Measurements from ENCODE around the gene BCL11B.

The BCL11B gene

DNA sequence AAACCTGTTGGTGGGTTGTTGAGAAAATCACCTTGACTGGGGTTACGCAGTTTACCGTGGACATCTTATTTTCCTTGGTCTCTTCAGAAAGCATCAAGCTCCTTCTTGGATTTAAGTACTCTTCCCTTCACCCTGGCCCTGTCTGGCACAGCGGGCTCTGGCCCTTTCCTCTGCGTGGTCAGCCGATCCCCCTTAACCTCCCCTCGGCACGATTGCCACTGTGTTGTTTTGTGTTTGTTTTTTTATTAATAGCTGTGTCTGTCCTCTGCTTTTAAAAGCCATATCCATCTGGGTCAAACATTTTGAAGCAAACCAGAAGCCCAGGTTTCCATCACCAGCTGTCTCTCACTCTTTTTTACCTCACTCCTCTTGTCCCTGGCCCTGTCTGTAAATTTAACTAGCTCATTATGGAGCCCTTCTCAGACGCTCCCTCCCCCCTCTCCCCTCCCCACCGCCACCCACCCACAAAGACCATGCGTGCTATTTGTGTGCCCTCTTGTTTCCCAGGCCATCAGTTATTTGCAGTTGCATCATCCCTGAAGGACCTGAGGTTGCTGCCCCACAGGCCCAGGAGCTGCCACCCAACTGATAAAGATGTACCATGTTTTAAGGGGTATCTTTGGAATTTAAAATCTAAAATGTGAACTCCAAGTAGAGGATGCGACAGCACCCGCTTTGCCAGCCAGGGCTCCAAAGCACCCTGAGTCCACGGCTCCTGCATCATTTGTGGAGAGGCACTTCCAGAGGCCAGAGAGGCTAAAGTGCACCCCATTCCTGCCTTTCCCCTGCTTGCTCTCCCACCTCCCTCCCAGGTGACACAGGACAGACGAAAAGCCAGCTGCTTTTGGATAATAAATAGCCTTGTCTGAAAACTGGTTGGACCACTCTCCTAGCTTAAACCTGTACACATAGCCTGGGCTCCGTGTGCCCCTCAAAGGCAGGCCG, 3.9 kb downstream of the BCL11B start:
- Histone ChIP-seq H3F3A (ENCODE audit: insufficient read depth) (no peaks in the 10 kb centered on the region), H3K9me3 (ENCODE audit: insufficient read depth, low read length) (no peaks in the 10 kb centered on the region), H3K9me2 (replicated peaks; ENCODE audit: insufficient read depth, low read length) (no peaks in the 10 kb centered on the region), H2AFZ (ENCODE audit: low read depth, low read length, severe bottlenecking) (no peak overlapping the region), H4K20me1 (ENCODE audit: low read depth, low read length) (no peaks in the 10 kb centered on the region), H3K27ac (ENCODE audit: low read depth, low read length) (no peak overlapping the region), H3K79me2 (ENCODE audit: insufficient read depth, low read length) (no peaks in the 10 kb centered on the region), H3K4me2 (ENCODE audit: low read depth, low read length, poor library complexity, severe bottlenecking) (no peak overlapping the region), H3K9ac (ENCODE audit: low read length) (no peak overlapping the region), H3K4me3 (ENCODE audit: insufficient read depth, low read length, poor library complexity, severe bottlenecking) (no peak overlapping the region), H3K27me3 (ENCODE audit: low read length) (no peaks in the 10 kb centered on the region), H3K36me3 (ENCODE audit: low read length) (no peaks in the 10 kb centered on the region)
- TF ChIP-seq, protein P1, sequence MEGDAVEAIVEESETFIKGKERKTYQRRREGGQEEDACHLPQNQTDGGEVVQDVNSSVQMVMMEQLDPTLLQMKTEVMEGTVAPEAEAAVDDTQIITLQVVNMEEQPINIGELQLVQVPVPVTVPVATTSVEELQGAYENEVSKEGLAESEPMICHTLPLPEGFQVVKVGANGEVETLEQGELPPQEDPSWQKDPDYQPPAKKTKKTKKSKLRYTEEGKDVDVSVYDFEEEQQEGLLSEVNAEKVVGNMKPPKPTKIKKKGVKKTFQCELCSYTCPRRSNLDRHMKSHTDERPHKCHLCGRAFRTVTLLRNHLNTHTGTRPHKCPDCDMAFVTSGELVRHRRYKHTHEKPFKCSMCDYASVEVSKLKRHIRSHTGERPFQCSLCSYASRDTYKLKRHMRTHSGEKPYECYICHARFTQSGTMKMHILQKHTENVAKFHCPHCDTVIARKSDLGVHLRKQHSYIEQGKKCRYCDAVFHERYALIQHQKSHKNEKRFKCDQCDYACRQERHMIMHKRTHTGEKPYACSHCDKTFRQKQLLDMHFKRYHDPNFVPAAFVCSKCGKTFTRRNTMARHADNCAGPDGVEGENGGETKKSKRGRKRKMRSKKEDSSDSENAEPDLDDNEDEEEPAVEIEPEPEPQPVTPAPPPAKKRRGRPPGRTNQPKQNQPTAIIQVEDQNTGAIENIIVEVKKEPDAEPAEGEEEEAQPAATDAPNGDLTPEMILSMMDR (IDR thresholded peaks at IDR 0.05; ENCODE audit: insufficient read depth, low read length, poor library complexity, severe bottlenecking) = no peak
- no peak for TF ChIP-seq EZH2phosphoT487 (conservative IDR thresholded peaks at IDR 0.05; ENCODE audit: low read length)

DNA sequence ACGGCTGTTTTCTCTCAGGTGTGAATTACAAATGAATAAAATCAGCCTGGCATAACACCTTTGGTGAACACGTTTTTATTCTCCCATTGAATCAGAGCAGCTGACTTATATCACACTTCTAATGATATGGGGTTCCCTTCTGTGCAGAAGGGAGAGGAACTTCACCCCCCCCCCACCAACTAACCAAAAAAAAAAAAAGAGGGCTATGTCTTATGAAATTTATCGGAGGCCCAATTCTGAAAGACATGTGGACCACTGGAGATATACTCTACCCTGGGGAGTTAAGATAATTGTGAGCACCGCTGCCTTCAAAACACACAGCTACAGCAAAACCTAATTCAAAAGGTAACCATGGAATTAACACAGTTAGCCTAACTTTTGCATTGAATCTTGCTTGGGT, 4.6 kb downstream of the BCL11B start:
- no peaks in the 10 kb centered on the region for H3K9me3 ChIP-seq (ENCODE audit: insufficient read depth, low read length)
- H3K27ac ChIP-seq (ENCODE audit: low read depth, low read length) = no peak overlapping the region
- no peak overlapping the region for H3K9ac ChIP-seq (ENCODE audit: low read length)
- H2AFZ ChIP-seq (ENCODE audit: low read depth, low read length, severe bottlenecking) = no peak overlapping the region
- no peak overlapping the region for H3K4me3 ChIP-seq (ENCODE audit: insufficient read depth, low read length, poor library complexity, severe bottlenecking)
- no peaks in the 10 kb centered on the region for H3K79me2 ChIP-seq (ENCODE audit: insufficient read depth, low read length)
- H3K9me2 ChIP-seq (replicated peaks; ENCODE audit: insufficient read depth, low read length) = no peaks in the 10 kb centered on the region
- H3K36me3 ChIP-seq (ENCODE audit: low read length) = no peaks in the 10 kb centered on the region
- TF ChIP-seq, protein P1 (IDR thresholded peaks at IDR 0.05; ENCODE audit: insufficient read depth, low read length, poor library complexity, severe bottlenecking) = no peak
- TF ChIP-seq EZH2phosphoT487 (conservative IDR thresholded peaks at IDR 0.05; ENCODE audit: low read length) = no peak
- H3F3A ChIP-seq (ENCODE audit: insufficient read depth) = no peaks in the 10 kb centered on the region
- no peak overlapping the region for H3K4me2 ChIP-seq (ENCODE audit: low read depth, low read length, poor library complexity, severe bottlenecking)
- no peaks in the 10 kb centered on the region for H3K27me3 ChIP-seq (ENCODE audit: low read length)
- H4K20me1 ChIP-seq (ENCODE audit: low read depth, low read length) = no peaks in the 10 kb centered on the region

DNA sequence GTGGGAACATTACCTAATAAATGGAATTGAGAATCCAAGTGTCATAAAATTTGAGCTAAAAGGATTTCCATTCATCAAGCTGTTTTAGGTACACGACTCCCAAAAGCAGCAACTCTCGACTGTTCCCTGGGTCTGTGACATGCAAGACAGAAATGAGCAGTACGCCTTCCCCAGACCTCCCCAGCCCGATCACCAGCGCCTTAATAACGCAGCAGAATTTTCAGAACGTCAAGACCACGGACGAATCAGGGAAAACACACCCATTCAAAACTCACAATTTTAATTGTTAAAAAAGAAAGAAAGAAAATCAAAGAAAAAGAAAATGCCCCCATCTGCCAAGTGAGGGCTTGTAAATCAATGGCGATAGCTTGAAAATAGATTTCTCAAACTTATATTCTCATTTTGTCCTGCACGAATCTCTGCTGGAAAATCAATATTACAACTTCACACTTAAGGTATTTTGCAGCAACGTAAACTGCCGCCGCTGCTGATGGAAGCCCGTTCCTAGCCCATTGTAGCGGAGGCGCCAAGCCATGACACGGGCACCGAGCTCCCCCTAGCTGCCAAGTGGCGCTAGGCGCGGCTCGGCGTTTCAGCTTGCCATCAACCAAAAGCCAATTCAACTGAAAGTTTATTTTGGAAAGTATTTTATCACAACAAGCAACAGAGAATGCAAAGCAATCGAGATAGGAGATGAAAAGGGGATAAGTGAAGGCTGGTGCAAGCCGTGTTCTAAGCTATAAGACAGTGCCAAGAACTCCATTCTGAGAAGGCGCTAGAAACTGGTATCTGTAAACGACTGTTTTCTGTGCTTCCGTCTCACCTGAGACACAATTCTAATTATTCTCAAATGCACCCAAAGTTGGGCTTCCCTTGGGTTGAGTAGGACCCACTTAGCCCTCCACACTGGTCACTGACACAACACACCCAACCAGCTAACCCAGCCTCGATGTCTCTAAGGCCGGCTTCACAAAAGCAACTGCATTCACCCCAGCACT, 5.5 kb downstream of the BCL11B start:
- Histone ChIP-seq H3K27ac (ENCODE audit: low read depth, low read length) (no peak overlapping the region), H3K9ac (ENCODE audit: low read length) (no peak overlapping the region), H3K79me2 (ENCODE audit: insufficient read depth, low read length) (no peaks in the 10 kb centered on the region), H4K20me1 (ENCODE audit: low read depth, low read length) (no peaks in the 10 kb centered on the region), H3K36me3 (ENCODE audit: low read length) (no peaks in the 10 kb centered on the region), H3K9me2 (replicated peaks; ENCODE audit: insufficient read depth, low read length) (no peaks in the 10 kb centered on the region), H2AFZ (ENCODE audit: low read depth, low read length, severe bottlenecking) (no peak overlapping the region), H3K9me3 (ENCODE audit: insufficient read depth, low read length) (no peaks in the 10 kb centered on the region), H3F3A (ENCODE audit: insufficient read depth) (no peaks in the 10 kb centered on the region), H3K4me2 (ENCODE audit: low read depth, low read length, poor library complexity, severe bottlenecking) (no peak overlapping the region), H3K27me3 (ENCODE audit: low read length) (no peaks in the 10 kb centered on the region), H3K4me3 (ENCODE audit: insufficient read depth, low read length, poor library complexity, severe bottlenecking) (no peak overlapping the region)
- TF ChIP-seq, protein P1 (IDR thresholded peaks at IDR 0.05; ENCODE audit: insufficient read depth, low read length, poor library complexity, severe bottlenecking) = peak; percentile 92
- TF ChIP-seq EZH2phosphoT487 (conservative IDR thresholded peaks at IDR 0.05; ENCODE audit: low read length) = no peak

Measured in SU-DHL-6 (cell line).